NCI-H2029 treated with DMSO at 0.1 percent for 48 hours (cell line): Measurements from ENCODE around the gene SLC38A2.
"Not testable (repeated sequence)": the region's sequence is repeated elsewhere in the genome, so short reads cannot be mapped to it uniquely, and the experiment has no call there.

Experiments used
- DNase-seq: peaks from one replicate; lab custom pipeline; 2025; lab: John Stamatoyannopoulos, UW

Gene SLC38A2

DNA sequence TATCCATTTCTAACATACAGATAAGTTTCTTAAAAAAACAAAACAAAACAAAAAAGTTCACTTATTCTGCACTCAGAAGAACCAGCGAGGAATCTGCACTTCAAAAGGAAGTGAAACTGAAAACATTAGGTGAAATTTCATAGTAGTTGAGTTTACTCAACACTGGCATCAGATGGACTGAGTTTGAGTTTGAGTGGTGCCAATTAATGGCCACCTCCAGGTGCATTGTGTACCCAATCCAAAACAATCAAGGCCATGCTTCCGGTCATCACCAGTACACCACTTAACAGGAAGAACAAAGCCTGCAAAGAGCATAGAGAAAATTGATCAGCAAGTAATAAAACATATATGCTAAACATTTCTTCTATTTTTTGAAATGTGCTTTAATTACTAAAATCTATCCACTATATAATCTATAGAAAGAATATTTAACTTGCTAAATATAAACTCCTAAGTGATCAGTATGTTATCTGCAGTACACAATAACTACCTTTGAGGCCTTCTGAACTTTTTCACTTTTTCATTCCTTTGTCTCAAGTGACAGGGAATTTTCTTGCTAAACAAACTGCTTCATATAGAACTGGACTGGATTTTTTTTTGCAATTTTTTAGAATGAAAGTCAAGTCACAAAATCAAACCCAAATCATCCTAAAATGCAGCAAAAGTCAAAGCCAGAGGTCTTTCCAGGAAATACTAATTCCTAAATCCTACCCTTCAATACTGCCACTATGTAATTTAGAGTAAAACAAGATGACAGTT is 11.5 kb downstream of the SLC38A2 start:
- DNase-seq: no peak

GRCh38 chr12:46360370-46360769 is 12.2 kb downstream of the SLC38A2 start:
- DNase-seq: no peak

- no peak for DNase-seq
Measured at GRCh38 chr12:46359667-46360280, 12.8 kb downstream of the SLC38A2 start.

GRCh38 chr12:46358791-46359666 is 13.5 kb downstream of the SLC38A2 start:
- DNase-seq: no peak

DNA sequence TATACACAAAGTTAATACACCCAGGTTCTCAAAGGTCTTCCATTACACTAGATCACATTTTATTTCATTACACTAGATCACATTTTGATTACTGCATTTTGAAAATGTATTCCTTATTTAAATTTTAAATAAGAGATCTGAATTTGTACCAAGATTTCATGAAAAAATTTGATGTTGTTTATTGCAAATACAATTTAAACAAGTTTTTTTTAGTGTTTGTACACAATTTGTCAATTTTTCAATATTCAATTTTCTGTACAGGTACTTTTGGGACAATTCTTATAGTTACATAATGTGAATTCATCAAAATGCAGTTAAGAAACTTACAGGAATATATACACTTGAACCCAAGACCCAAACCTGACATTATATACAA is 14.3 kb downstream of the SLC38A2 start:
- no peak for DNase-seq

GRCh38 chr12:46357438-46358324 is 14.9 kb downstream of the SLC38A2 start:
- DNase-seq: no peak

DNA sequence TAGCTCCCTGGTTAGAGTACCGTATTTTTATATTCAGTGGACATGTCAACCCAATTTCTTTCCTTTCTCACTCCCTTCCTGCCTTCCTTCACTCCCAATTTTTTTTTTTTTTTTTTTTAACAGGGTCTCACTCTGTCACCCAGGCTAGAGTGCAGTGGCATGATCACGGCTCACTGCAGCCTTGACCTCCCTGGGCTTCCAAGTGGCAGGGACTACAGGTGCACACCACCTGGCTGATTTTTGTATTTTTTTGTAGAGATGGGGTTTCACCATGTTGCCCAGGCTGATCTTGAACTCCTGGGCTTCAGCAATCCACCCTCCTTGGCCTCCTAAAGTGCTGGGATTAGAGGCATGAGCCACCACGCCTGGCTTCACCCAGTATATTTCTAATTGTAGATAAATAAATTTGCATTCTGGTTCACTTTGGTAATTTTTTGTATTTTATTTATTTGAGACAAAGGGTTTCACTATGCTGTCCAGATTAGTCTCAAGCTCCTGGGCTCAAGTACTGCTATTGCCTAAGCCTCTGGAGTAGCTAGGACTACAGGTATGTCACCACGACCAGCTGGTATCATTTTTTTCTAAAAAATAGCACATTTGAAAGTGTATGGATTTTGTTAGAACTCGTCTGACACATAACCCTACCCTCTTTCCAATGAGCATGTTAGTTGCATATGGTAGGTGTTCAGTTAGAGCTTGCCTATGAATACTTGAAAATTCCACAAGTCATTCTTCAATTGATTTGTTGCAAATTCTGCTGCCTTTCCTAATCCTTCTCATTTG is 15.7 kb downstream of the SLC38A2 start:
- DNase-seq: no peak

DNA sequence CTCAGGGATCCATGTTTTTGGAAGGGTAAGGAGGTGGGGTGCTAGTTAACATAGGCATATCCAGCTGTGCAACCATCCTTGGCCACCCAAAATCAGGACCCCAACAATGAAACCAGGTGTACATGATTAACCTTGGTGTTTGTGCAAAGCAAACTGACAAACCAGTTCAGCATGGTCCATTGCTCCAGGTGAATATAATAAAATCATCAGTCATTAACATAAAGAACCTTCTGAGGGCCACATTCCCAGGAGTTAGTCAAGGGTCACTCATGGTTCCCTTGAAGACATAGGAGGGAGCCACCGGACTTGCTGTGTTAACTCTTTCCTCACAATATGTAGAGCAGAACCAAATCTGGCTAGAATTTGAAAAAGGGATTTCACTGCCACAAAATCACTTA is 17.8 kb downstream of the SLC38A2 start:
- DNase-seq: no peak

GRCh38 chr12:46354111-46354801 is 18.3 kb downstream of the SLC38A2 start:
- DNase-seq: no peak

DNA sequence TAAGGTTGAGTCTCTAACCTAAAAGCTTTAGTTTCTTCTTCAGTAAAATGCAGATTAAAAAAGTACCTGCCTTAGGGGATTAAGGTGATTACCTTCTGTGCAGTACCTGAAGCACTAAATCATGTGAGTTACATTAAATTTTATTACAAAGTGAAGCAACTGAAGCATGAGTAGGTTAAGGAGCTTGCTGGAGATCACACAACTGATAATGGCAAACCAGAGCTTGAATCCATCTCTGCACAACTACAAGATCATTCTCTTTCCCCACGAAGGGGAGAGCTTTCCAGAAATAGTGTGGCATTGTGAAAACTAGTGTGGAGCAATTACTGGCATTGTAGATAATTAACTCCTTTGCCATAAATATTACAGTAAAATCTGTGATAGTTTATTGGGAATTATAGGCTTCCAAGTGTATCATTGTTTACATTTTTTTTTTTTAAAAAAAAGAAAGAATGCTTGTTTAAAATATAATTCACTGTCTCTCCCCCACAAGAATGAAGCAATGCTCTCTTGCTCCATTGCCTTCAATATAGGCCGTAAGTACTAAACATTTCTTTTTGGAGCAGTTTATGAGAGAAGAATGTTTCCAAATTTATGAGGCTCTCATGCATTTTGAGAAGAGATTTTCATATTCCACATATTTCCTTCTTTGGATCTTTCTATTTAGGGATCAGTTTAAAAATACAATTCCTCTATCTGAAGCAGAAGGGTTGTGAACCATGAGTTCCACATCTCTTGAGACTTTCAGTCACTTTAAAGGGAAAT is 20.5 kb downstream of the SLC38A2 start:
- no peak for DNase-seq

DNA sequence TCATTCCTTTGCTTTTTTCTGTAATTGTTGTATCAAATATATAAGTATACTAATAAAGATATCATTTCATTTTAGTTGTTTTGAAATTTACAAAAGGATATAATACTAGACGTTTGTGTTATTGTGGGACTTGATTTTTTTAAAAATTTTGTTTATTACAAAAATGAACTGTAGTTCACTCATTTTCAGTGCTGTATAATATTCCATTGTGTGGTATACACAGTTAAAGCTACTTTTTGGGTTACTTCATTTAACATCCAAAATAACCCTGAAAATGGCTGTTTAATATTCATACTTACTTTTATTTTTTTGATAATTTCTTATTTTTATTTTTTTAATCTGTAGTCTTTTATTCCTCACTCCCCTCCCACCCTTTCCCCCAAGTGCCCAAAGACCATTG is 21.4 kb downstream of the SLC38A2 start:
- DNase-seq: no peak

DNA sequence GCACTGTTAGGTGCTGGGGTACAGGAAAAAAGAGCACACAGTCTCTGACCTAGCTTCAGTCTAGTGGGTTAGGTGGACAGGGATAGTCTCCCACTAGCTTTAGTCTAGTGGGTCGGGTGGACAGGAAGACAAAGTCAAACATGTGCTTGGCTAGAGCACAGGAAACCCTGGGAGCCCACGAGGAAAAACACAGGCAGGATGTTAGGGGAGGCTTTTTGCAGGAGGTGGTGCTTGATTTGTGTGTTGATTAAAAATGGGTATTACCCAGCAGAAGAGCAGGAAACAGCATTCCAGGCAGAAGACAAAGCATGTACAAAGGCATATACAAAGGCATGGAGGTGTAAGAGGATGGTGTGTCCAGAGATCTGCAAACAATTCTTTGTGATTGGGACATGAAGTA is 23.3 kb downstream of the SLC38A2 start:
- DNase-seq: no peak

GRCh38 chr12:46343118-46343852 is 29.3 kb downstream of the SLC38A2 start:
- no peak for DNase-seq

- no peak for DNase-seq
Measured at GRCh38 chr12:46342562-46343033, 30.0 kb downstream of the SLC38A2 start.

DNA sequence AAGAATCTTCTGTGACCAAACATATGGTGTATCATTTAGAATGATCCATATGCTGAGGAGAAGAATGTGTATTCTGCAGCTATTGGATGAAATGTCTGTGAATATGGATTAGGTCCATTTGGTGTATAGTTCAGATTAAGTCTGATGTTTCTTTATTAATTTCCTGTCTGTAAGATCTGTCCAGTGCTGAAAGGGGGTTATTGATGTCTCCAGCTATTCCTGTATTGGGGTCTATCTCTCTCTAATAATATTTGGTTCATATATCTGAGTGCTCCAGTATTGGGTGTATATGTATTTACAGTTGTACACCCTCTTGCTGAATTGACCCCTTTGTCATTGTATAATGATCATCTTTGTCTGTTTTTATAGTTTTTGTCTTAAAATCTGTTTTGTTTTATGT is 33.5 kb downstream of the SLC38A2 start:
- no peak for DNase-seq

GRCh38 chr12:46332260-46332659 is 40.3 kb downstream of the SLC38A2 start:
- no peak for DNase-seq

- not testable (repeated sequence) for DNase-seq
Measured at GRCh38 chr12:46325075-46325474, 47.5 kb downstream of the SLC38A2 start.

DNA sequence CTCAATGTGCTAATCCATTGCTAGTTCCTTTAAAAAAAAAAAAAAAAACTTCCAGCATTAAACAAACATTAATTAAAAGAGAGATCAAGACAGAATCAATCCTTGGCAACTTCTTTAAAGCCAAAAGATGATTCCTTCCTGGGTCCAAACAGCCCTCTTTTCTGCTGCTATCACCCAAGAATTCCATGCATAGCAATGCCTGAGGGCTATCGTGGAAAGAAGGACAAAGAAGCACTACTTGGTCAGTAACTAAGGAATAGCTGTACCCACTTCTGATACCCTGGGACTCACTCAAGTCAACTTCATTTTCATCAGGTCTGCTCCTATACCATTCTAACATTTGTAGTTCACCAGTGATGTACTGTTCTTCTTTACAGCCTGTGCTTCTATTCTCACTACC is 51.8 kb downstream of the SLC38A2 start:
- no peak for DNase-seq

DNA sequence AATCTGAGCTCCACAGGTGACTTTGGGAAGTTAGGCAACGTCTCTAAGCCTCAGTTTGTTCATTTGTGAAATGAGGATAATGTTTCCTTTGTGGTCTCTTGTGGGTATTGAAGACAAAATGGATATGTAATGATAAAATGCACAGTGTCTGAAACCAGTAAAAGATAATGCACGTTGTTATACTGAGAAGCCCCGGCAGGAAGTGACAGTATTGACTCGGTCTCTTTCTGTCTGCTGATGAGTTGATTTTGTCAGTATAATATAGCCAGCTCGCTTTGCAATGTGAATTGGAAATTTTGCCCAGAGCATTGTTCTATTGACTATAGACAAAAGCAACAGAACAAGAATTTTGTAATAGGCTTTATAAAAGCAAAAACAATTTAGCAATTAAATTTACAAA is 54.5 kb downstream of the SLC38A2 start:
- DNase-seq: no peak
